ENCODE data around the gene PKDCC.

PKDCC gene

DNA sequence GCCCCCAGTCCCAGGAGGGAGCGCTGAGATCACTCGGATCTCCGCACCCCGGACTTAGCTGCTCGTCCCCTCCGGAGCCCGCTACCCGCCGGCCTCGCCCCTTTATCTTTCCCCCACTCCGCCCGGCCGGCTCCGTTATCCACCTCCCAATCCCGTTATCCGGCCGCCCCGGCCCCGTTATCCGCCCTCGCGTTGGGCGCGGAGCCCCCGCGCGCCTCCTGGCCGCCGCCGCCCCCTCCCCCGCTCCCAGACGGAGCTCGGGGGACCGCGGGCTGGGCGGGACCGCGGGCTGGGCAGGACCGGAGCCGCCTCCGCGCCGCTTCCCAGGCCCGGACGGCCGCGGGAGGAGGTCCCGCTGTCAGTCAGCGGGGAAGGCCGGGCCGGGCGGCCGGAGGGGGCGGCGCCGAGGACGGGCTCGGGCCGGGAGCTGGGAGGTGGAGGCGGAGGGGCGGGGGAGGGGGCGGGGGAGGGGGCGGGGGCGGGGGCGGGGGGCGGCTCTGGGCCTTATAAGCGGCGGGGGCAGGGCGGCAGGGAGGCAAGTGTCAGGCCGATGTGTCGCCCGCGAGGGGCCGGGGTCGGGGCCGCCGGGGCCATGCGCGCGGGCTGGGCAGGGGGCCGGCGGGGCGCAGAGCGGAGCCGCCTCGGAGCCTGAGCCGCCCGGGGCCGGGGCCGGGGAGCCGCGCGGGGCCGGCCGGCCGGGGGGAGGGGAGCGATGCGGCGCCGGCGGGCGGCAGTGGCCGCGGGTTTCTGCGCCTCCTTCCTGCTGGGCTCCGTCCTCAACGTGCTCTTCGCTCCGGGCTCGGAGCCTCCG is at the start of gene PKDCC:
Gene PKDCC, plus strand, starts transcription at position 534 of the 811 bp plus-strand sequence. Its CDS starts 179 bp downstream, at position 713.
- DNase-seq, result peak; percentile 8

GRCh38 chr2:41998186-41999127 is 49.4 kb upstream of the PKDCC start:
- no peak for DNase-seq

DNA sequence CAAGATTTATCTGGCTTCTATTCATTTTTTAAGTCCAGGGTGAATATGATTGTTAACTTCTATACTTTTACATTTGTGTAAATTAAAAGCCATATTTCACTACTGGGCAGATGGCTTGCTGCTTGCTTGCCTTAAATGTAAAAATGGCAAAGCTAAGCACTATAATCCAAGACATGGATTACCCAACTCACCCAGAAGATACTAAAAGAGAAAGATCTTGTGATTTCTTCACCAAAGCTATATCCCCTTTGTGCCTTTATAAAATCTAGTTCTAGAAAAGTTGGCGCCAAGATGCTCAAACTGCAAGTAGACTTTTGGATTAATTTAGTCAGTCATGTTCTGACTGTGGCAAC is 48.7 kb upstream of the PKDCC start:
- no peak for DNase-seq

DNA sequence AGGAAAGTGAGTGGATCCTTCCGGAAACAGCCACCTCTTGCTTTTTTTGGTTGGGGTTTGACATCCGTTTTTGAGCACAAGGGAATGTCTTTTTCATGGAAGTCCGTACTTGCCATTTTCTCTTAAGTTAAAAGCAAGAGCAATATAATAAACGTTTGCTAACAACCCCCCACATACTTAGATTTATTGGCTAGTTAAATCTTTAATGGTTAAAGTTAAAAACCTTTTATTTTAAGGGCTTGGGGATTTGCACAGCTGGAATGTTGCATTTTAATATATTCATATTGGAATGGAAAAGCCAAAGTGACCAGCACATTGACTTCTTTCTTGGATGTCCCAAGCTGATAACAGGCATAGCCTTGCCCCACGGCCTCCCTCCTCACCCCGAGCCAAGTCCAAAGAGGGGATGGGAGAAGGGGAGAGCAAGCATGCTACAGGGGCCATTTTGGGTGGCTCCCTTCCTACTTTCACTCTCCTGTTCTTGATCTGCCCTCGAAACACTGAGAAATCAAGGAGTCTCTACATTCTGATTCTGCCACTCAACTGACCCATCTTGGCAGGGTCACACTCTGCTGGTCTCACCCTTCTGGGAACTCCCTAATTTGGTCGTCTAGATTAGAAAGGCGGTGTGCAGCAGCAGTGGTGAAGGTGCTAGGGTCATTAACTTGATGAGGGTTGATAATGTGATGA is 48.1 kb upstream of the PKDCC start:
- no peak for DNase-seq

DNA sequence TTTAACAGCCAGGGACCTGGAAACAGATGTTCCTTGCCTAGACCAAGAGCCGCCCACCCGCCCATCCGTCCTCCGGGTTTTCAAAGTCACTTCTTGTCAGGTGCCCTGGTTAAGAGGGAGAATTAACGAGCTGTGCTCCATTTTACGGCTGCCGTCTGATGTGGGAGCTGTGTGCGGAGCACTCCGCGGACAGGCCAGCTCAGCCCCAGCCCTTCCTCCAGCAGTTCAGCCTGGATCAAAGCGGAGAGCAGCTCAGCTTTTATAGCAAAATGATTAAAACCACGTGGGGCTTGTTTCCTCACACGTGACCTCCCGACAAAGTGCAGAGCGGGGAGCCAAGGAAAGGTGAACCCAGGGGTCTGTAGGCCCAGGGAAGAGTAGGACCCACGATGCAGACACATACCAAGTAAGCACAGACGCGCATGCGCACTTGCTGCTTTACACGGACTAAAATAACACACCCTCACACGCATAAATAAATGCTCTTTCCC is 46.1 kb upstream of the PKDCC start:
- no peak for DNase-seq

DNA sequence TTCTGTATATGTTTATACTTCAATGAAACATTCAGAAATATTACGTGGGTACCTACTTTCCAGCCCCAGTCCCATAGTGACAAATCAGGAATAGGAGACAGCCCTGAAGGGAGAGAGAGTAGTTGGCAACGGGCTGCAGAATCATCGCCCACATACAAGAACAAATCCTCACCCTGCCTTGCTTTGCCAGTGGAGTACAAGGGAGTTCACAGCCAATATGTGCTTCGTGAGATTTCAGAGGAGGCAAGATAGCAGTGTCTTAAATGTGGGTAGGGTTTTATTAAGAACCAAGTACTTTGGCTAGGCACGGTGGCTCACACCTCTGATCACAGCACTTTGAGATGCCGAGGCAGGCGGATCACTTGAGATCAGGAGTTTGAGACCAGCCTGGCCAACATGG is 40.3 kb upstream of the PKDCC start:
- no peak for DNase-seq

GRCh38 chr2:42008241-42008921 is 39.4 kb upstream of the PKDCC start:
- no peak for DNase-seq

DNA sequence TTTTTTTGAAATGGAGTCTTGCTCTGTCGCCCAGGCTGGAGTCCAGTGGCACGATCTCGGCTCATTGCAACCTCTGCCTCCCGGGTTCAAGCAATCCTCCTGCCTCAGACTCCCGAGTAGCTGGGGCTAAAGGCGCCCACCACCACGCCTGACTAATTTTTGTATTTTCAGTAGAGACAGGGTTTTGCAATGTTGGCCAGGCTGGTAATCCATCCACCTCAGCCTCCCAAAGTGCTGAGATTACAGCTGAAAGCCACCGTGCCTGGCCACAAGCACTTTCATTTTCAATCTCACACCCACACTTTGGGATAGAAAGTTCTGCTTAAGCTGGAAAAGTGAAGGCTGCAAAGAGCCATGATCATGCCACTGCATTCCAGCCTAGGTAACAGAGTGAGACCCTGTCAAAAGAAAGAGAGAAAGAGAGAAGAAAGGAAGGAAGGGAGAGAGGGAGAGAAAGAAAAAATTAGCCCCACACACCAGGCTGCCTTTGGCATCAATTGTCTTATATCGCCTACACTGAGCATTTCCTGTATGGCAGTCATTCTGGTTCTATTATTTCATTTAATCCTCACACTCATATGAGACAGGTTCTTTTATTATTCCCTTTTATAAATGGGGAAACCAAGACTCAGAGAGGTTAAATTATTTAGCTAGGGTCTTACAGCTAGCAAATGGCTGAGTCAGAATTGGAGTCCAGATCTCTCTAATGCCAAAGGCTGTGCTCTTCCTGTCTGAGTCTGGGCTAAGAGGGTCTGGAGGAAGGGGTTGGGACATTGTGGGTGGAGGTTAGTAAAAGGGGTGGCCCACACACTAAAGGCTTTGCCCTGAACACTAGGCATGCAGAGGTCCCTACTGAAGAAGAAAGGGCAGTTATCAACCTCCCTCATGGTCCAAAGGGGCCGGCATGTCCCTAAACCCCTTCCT is 37.9 kb upstream of the PKDCC start:
- no peak for DNase-seq

- DNase-seq, result no peak
Measured at GRCh38 chr2:42010743-42011298, 37.0 kb upstream of the PKDCC start.

- no peak for DNase-seq
Measured at GRCh38 chr2:42012137-42012536, 35.7 kb upstream of the PKDCC start.

- DNase-seq, result no peak
Measured at GRCh38 chr2:42012651-42013050, 35.2 kb upstream of the PKDCC start.

- no peak for DNase-seq
Measured at GRCh38 chr2:42013409-42013808, 34.4 kb upstream of the PKDCC start.

DNA sequence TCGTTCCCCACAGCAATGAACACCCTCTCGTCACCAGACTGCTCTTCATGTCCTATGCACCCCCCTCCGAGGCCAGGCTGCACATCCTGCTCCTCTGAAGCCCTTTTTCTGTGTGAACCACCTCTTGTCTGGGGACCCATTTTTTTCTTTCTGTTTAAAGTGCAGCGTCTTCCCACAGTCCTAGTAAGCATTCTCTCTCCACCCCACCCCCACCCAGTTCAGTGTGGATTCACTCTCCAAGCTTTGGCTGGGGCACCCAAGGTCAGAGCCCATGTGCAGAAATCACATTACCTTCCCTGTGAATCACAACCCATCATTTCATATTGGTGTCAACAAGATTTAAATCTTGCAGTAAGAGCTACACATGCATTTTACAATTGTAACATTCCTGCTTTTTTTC is 26.4 kb upstream of the PKDCC start:
- DNase-seq, result no peak

DNA sequence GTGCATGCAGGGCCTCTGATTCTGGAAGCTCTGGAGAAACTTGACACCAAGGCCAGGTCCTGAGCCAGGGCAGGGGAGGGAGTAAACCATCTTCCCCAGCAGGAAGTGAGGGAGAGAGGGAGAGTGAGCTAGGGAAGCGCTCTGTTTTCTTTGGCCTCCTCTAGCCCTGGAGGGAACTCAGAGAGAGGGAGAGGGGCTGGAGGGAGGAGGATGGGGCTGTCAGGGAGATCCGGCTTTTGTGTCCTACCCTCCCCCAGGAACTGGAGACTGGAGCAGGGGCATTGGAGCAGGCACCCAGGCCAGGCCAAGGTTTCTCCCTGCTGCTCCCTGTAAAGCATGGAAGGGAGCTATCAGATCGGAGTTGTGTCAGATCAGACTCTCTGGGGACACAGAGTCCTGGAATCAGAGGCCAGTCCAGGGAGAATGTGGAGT is 22.7 kb upstream of the PKDCC start:
- no peak for DNase-seq

GRCh38 chr2:42026272-42026671 is 21.5 kb upstream of the PKDCC start:
- no peak for DNase-seq

- no peak for DNase-seq
Measured at GRCh38 chr2:42028571-42029148, 19.2 kb upstream of the PKDCC start.

- no peak for DNase-seq
Measured at GRCh38 chr2:42029171-42029570, 18.6 kb upstream of the PKDCC start.

GRCh38 chr2:42029639-42030199 is 18.1 kb upstream of the PKDCC start:
- no peak for DNase-seq

DNA sequence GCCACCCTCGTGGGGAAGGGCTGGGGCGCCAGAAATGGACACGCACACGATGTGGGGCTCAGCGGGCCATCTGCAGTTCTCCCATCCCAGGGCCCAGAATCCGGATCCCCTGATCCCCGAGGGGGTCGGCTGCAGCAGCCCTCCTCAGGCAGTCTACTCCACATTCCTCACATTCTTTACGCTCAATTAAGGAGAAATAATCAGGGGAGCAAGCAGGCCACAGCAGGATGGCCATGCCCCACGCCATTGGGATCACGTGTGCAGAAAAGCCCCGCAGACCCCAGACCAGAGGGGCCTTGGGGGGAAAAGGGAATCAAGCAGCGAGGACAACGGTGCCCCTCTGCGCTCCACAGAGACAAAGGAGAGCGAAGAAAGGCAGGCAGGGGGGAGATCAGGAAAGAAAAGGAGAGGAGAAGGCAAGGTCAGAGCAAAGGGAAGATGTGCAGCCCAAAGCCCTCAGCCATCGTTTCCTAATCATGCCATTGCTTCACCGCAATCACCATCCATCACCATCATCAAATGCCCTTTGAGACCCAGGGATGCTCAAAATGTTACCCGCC is 17.5 kb upstream of the PKDCC start:
- no peak for DNase-seq

GRCh38 chr2:42030829-42031228 is 17.0 kb upstream of the PKDCC start:
- DNase-seq, result no peak
